GM18505 (cell line): Measurements from ENCODE around the gene PPP1R1A.

Experiments
- ATAC-seq: cut with Tn5 transposase; IDR thresholded peaks from one replicate; pipeline ENCODE4 v1.9.1; 2021; ENCODE audit not compliant: unreplicated experiment
- POLR2A ChIP-seq: IDR thresholded peaks from 4 replicates; pipeline ENCODE4 v1.6.1; 2011; ENCODE audit warnings: borderline replicate concordance; ENCODE audit not compliant: insufficient read depth, insufficient read length; ENCODE audit errors: extremely low read depth

Gene PPP1R1A

GRCh38 chr12:54571193-54572188, 17.0 kb downstream of the PPP1R1A start:
- ATAC-seq: no peak
- TF ChIP-seq POLR2A: no peak

GRCh38 chr12:54569995-54570528, 18.4 kb downstream of the PPP1R1A start:
- no peak for ATAC-seq
- TF ChIP-seq POLR2A: no peak

GRCh38 chr12:54569072-54569471, 19.4 kb downstream of the PPP1R1A start:
- ATAC-seq: no peak
- TF ChIP-seq POLR2A: no peak

GRCh38 chr12:54566792-54567191, 21.7 kb downstream of the PPP1R1A start:
- no peak for TF ChIP-seq POLR2A
- ATAC-seq: no peak

- ATAC-seq: no peak
- no peak for TF ChIP-seq POLR2A
These were observed 22.4 kb downstream of the PPP1R1A start for GRCh38 chr12:54565986-54566544.

GRCh38 chr12:54565310-54565985, 23.0 kb downstream of the PPP1R1A start:
- no peak for ATAC-seq
- no peak for TF ChIP-seq POLR2A

GRCh38 chr12:54564768-54565167, 23.7 kb downstream of the PPP1R1A start:
- TF ChIP-seq POLR2A: no peak
- ATAC-seq: no peak

- no peak for ATAC-seq
These were observed 24.7 kb downstream of the PPP1R1A start for GRCh38 chr12:54563787-54564186.

GRCh38 chr12:54562750-54563356, 25.6 kb downstream of the PPP1R1A start:
- no peak for TF ChIP-seq POLR2A
- ATAC-seq: no peak

More at GRCh38 chr12:54563787-54564186, 24.7 kb downstream of the PPP1R1A start:
- TF ChIP-seq POLR2A: no peak

GRCh38 chr12:54561164-54561563, 27.3 kb downstream of the PPP1R1A start:
- TF ChIP-seq POLR2A: no peak
- no peak for ATAC-seq

GRCh38 chr12:54560374-54560858, 28.0 kb downstream of the PPP1R1A start:
- ATAC-seq: peak; percentile 99
- TF ChIP-seq POLR2A: peak; percentile 59

- ATAC-seq: no peak
- no peak for TF ChIP-seq POLR2A
These were observed 29.7 kb downstream of the PPP1R1A start for GRCh38 chr12:54558759-54559158.

GRCh38 chr12:54558311-54558710, 30.1 kb downstream of the PPP1R1A start:
- ATAC-seq: no peak
- TF ChIP-seq POLR2A: no peak
